IPS-20b (cell line): ENCODE measurements around the gene IRX4.
A peak's percentile ranks its signal among the peaks of the same experiment; 100 is the strongest.

Source experiments
- H3K27ac ChIP-seq: one replicate; pipeline ENCODE4 v1.5.1; 2013; ENCODE audit warnings: low read length
- H3K27me3 ChIP-seq: 2 replicates; pipeline ENCODE4 v1.6.1; 2013; ENCODE audit warnings: mild to moderate bottlenecking, low read length, inconsistent platforms; ENCODE audit not compliant: insufficient read depth
- H3K36me3 ChIP-seq: 2 replicates; pipeline ENCODE4 v1.6.1; 2013; ENCODE audit warnings: low read depth, mild to moderate bottlenecking, inconsistent platforms, low read length, moderate library complexity; ENCODE audit not compliant: insufficient read depth
- H3K4me1 ChIP-seq: 2 replicates; pipeline ENCODE4 v1.6.1; 2013; ENCODE audit warnings: mild to moderate bottlenecking, control low read depth, inconsistent platforms, low read length, moderate library complexity; ENCODE audit not compliant: insufficient read depth
- H3K4me3 ChIP-seq: 2 replicates; pipeline ENCODE4 v1.5.1; 2013; ENCODE audit warnings: mild to moderate bottlenecking, low read length, inconsistent platforms
- H3K9ac ChIP-seq: 2 replicates; pipeline ENCODE4 v1.6.1; 2013; ENCODE audit warnings: low read depth, mild to moderate bottlenecking, inconsistent platforms, low read length, moderate library complexity
- H3K9me3 ChIP-seq: 2 replicates; pipeline ENCODE4 v1.6.1; 2013; ENCODE audit warnings: mild to moderate bottlenecking, low read depth, low read length, inconsistent platforms; ENCODE audit not compliant: insufficient read depth

The IRX4 gene

GRCh38 chr5:1887588-1888360 is 5.0 kb upstream of the IRX4 start:
- peaks cover 8% of the 10 kb centered on the region; the same call in 1 of the 2 replicates for H3K4me1 ChIP-seq
- H3K36me3 ChIP-seq: no peaks in the 10 kb centered on the region
- peak overlapping the region; percentile 42; the same call in 1 of the 2 replicates for H3K4me3 ChIP-seq
- H3K27ac ChIP-seq: no peak overlapping the region
- H3K27me3 ChIP-seq: peaks cover 98% of the 10 kb centered on the region
- H3K9ac ChIP-seq: no peak overlapping the region
- H3K9me3 ChIP-seq: no peaks in the 10 kb centered on the region; the same call in 1 of the 2 replicates

- no peak overlapping the region for H3K27ac ChIP-seq
- no peaks in the 10 kb centered on the region; the same call in 1 of the 2 replicates for H3K9me3 ChIP-seq
- H3K4me1 ChIP-seq: peaks cover 8% of the 10 kb centered on the region; the same call in 1 of the 2 replicates
- H3K36me3 ChIP-seq: no peaks in the 10 kb centered on the region
- H3K4me3 ChIP-seq: peak overlapping the region; percentile 42; the same call in 1 of the 2 replicates
- no peak overlapping the region for H3K9ac ChIP-seq
- peaks cover 98% of the 10 kb centered on the region for H3K27me3 ChIP-seq
Measured at GRCh38 chr5:1886846-1887587, 4.3 kb upstream of the IRX4 start.

DNA sequence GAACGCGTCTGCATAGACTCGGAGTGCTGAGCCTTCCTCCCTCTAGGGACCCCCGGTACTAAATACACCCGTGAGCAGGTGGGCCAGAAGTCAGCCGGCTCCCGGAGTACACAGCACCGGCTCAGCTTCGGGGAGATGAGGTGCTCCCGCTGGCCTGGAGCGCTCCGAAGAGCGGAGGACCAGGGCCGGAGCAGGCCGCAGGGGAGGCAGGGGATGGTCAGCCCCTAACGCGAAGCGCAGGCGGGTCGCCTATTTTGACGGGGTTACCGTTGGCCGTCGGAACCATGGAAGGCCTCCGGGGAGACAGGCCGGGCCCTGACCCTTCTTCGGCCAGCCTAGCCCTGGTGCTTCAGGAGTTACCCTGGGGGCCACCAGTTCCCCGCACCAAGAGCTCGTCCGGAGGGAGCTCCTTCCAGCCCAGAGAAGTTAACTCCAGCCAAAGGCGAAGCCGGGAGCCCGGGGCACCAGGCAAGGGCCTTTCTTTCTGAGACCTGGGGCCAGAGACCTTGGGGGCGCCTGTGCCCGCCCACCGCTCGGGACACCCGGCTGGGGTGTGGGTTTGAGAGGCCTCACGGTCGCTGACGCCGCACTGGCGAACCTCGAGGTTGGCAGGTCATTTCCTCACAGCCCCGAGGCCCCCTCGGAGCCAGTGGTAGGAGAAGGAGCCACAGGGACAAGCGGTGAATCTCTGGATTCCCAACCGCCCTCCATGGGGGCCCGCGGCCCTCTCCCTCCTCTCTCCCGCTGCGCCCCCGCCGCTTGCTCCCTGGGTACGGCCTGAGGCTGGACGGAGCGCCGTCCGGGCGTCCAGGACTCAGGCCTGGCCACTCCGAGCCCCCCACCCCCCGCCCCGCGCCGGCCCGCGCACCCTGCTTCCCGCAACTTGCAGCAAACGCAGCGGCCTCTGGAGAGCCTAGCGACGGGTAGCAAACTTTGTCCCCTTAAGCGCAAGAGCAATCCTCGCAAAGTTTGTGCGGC is 3.4 kb upstream of the IRX4 start:
- Histone ChIP-seq H3K9ac (no peak overlapping the region), H3K4me3 (no peak overlapping the region; the same call in 1 of the 2 replicates), H3K27ac (no peak overlapping the region), H3K9me3 (no peaks in the 10 kb centered on the region; the same call in 1 of the 2 replicates), H3K36me3 (no peaks in the 10 kb centered on the region), H3K4me1 (peaks cover 8% of the 10 kb centered on the region; the same call in 1 of the 2 replicates), H3K27me3 (peaks cover 100% of the 10 kb centered on the region)

- no peaks in the 10 kb centered on the region for H3K36me3 ChIP-seq
- H3K27me3 ChIP-seq: peaks cover 100% of the 10 kb centered on the region
- no peak overlapping the region for H3K27ac ChIP-seq
- H3K4me3 ChIP-seq: peak overlapping the region; percentile 5; the same call in 1 of the 2 replicates
- no peaks in the 10 kb centered on the region; the same call in 1 of the 2 replicates for H3K9me3 ChIP-seq
- peaks cover 8% of the 10 kb centered on the region; the same call in 1 of the 2 replicates for H3K4me1 ChIP-seq
- H3K9ac ChIP-seq: no peak overlapping the region
Measured at GRCh38 chr5:1885404-1885755, 2.7 kb upstream of the IRX4 start.

GRCh38 chr5:1884678-1885403 is 2.1 kb upstream of the IRX4 start:
- Histone ChIP-seq H3K27me3 (peaks cover 100% of the 10 kb centered on the region), H3K27ac (no peak overlapping the region), H3K9ac (no peak overlapping the region), H3K4me1 (peaks cover 8% of the 10 kb centered on the region; the same call in 1 of the 2 replicates), H3K9me3 (no peaks in the 10 kb centered on the region; the same call in 1 of the 2 replicates), H3K4me3 (peak overlapping the region; percentile 42; the same call in 1 of the 2 replicates), H3K36me3 (no peaks in the 10 kb centered on the region)

- Histone ChIP-seq H3K9me3 (no peaks in the 10 kb centered on the region; the same call in 1 of the 2 replicates), H3K4me1 (peaks cover 8% of the 10 kb centered on the region; the same call in 1 of the 2 replicates), H3K36me3 (no peaks in the 10 kb centered on the region), H3K9ac (no peak overlapping the region), H3K27me3 (peaks cover 100% of the 10 kb centered on the region), H3K27ac (no peak overlapping the region), H3K4me3 (peak overlapping the region; percentile 42; the same call in 1 of the 2 replicates)
Measured at GRCh38 chr5:1883925-1884677, 1.4 kb upstream of the IRX4 start.

GRCh38 chr5:1883120-1883924 is 597 bp upstream of the IRX4 start:
- H3K27ac ChIP-seq: no peak overlapping the region
- no peaks in the 10 kb centered on the region; the same call in 1 of the 2 replicates for H3K9me3 ChIP-seq
- peaks cover 100% of the 10 kb centered on the region for H3K27me3 ChIP-seq
- no peak overlapping the region for H3K9ac ChIP-seq
- no peaks in the 10 kb centered on the region for H3K36me3 ChIP-seq
- peak overlapping the region; percentile 59; the same call in 1 of the 2 replicates for H3K4me3 ChIP-seq
- peaks cover 8% of the 10 kb centered on the region; the same call in 1 of the 2 replicates for H3K4me1 ChIP-seq

DNA sequence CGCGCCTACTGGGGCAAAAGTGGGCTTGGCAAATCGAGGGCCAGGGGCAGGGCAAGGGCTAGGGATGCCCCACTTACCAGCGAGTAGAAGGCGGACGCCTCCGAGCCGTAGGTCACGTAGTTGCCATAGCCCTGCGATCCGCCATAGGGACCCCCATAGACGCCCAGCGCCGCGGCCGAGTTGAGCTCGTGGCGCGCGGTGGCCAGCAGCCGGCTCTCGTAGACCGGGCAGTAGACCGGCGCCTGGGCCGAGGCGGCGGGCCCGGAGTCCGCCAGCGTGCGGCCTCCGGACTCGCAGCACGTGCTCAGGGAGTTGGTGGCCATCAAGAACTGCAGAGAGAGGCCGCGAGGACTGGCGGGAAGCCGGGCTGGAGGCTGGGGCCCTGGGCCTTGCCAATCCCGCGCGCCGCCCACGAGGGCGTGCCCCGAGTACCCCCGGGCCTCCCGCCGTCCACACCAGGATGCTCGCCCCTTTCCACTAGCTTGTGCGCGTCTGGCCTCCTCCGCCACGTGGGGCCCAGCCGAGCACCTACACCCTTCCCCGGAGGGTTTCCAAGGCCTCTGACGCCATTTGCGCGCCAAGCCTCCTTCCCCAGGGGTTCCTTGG is 891 bp downstream of the IRX4 start:
- H3K36me3 ChIP-seq: no peaks in the 10 kb centered on the region
- H3K27ac ChIP-seq: no peak overlapping the region
- peaks cover 8% of the 10 kb centered on the region; the same call in 1 of the 2 replicates for H3K4me1 ChIP-seq
- H3K9me3 ChIP-seq: no peaks in the 10 kb centered on the region; the same call in 1 of the 2 replicates
- H3K9ac ChIP-seq: no peak overlapping the region
- peak overlapping the region; percentile 59; the same call in 1 of the 2 replicates for H3K4me3 ChIP-seq
- peaks cover 100% of the 10 kb centered on the region for H3K27me3 ChIP-seq

GRCh38 chr5:1881098-1881572 is 1.6 kb downstream of the IRX4 start:
- Histone ChIP-seq H3K36me3 (no peaks in the 10 kb centered on the region), H3K4me1 (peaks cover 8% of the 10 kb centered on the region; the same call in 1 of the 2 replicates), H3K4me3 (peak overlapping the region; percentile 59; the same call in 1 of the 2 replicates), H3K9ac (no peak overlapping the region), H3K27me3 (peaks cover 100% of the 10 kb centered on the region), H3K9me3 (no peaks in the 10 kb centered on the region; the same call in 1 of the 2 replicates), H3K27ac (no peak overlapping the region)
